MM.1S (cell line): ENCODE data around the gene HOMER1.

ENCODE experiments used
- EZH2 ChIP-seq: fragments of 300-600 bp; sonication (generic); optimal IDR thresholded peaks from 2 replicates; pipeline ENCODE3; 2017; ENCODE audit warnings: low read depth, mild to moderate bottlenecking, antibody characterized with exemption, low read length, mixed read lengths
- EZH2phosphoT487 ChIP-seq: fragments of 300-600 bp; sonication (generic); IDR thresholded peaks from 2 replicates; pipeline ENCODE4 v1.6.1; 2018; ENCODE audit warnings: antibody characterized with exemption, low read length
- TF ChIP-seq, protein P1 (sequence below): fragments of 300-600 bp; sonication (generic); IDR thresholded peaks from 2 replicates; pipeline ENCODE4 v1.5.1; 2016; ENCODE audit warnings: antibody characterized with exemption, low read length, mixed read lengths

DNA sequence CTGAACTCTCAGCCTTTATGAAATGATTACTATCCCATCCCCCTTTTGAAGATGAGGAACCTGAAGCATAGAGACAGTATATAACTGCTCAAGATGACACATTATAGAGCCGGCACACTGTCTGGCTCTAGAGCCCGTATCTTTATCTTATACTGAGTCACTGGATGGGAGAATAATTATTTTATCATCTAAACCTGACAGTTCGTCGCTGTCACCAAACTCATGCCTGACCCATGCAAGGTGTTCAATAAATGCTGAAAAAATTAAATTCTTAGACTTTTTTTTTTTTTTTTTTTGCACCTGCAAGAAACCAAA lies 38.8 kb downstream of the HOMER1 start:
- TF ChIP-seq, protein P1, sequence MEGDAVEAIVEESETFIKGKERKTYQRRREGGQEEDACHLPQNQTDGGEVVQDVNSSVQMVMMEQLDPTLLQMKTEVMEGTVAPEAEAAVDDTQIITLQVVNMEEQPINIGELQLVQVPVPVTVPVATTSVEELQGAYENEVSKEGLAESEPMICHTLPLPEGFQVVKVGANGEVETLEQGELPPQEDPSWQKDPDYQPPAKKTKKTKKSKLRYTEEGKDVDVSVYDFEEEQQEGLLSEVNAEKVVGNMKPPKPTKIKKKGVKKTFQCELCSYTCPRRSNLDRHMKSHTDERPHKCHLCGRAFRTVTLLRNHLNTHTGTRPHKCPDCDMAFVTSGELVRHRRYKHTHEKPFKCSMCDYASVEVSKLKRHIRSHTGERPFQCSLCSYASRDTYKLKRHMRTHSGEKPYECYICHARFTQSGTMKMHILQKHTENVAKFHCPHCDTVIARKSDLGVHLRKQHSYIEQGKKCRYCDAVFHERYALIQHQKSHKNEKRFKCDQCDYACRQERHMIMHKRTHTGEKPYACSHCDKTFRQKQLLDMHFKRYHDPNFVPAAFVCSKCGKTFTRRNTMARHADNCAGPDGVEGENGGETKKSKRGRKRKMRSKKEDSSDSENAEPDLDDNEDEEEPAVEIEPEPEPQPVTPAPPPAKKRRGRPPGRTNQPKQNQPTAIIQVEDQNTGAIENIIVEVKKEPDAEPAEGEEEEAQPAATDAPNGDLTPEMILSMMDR, result no peak
- TF ChIP-seq EZH2 (no peak), EZH2phosphoT487 (no peak)
